SKM-1 treated with dmso at 0.1 percent for 144 hours (cell line): ENCODE results near the gene XPOT.
"Not testable (repeated sequence)": the region's sequence is repeated elsewhere in the genome, so short reads cannot be mapped to it uniquely, and the experiment has no call there.

Experiments used
- DNase-seq: peaks from one replicate; lab custom pipeline; 2025; ENCODE audit not compliant: unreplicated experiment; lab: John Stamatoyannopoulos, UW

XPOT gene

DNA sequence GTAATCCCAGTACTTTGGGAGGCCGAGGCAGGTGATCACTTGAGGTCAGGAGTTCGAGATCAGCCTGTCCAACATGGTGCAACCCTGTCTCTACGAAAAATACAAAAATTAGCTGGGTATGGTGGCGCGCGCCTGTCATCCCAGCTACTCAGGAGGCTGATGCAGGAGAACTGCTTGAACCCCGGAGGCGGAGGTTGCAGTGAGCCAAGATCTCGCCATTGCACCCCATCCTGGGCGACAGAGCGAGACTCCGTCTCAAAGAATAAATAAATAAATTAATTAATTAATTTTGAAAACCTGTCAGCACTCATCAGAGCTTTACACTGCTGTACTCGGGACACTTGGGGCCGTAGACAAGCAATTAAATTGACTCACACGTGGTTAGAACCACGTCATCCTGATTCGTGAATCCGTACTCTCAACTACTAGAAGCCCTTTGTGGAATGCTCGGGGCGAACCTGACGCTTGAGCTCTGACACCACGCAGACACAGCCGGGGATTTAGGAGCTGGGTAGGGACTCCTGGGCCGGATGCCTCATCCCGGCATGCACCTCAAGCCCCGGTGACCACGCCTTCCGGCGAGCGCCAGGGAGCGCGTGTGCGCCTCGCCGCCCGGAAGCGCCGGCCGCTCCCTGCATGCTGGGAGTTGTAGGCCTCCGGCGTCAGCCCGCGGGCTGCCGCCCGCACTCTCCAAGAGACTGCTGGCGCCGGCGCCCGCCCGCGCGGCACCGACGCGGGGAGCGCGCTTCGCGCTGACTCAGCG, at the start of gene XPOT:
TSS of gene XPOT (plus strand) at position 686 of the 763 bp plus-strand sequence. CDS start 5,644 bp downstream, outside the sequence.
- peak; percentile 75 for DNase-seq

DNA sequence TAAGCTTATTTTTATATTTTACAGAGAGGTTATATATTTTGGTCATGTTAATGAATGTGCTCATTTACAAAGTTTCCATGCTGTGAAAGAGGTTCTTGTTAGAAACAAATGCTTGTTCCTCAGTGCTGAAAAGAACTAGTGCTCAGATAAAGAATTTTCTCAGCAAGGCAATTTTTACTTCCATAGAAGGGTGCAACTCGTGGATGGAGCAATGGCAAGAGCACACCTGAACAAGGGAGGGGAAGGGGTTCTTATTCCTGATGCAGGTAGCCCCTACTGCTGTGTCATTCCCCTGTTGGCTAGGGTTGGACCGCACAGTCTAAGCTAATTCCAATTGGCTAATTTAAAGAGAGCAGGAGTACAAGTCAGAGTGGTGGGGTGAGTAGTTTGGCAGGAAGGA, 48.0 kb upstream of the XPOT start:
- not testable (repeated sequence) for DNase-seq

- not testable (repeated sequence) for DNase-seq
These were observed 43.0 kb upstream of the XPOT start for GRCh38 chr12:64361173-64361572.

DNA sequence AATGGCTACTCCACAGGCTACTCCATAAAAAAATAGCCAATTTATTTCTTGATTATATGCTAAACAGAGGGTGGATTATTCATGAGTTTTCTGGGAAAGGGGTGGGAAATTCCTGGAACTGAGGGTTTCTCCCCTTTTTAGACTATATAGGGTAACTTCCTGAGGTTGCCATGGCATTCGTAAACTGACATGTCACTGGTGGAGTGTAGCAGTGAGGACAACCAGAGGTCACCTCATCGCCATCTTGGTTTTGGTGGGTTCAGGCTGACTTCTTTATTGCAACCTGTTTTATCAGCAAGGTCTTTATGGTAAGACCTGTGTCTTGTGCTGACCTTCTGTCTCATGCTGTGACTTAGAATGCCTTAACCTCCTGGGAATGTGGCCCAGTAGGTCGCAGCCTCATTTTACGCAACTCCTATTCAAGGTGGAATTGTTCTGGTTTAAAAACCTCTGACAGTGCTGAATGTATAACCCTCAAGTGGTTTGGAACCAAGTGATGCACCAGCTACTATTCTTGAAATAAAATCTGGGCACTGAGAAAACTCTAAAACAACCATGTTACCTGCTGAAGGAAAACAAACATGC, 41.4 kb upstream of the XPOT start:
- DNase-seq = no peak

DNA sequence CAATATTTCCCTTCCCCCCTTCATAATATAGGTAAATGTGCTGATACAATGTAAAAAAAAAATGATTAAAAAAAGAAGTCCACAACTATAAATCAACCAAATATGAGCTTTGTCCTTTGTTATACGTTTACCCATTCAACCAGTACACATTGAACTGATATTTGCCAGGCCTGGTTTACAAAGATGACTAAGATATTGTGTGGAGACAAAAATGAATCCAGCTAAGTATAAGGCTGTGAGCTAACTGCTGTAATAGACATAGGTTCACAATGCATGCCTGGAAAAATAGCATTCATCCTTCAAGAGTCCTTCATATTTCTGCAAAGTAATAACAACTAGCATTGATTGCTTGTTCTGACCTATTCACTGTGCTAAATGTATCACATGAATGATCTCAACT, 20.5 kb upstream of the XPOT start:
- DNase-seq = no peak

DNA sequence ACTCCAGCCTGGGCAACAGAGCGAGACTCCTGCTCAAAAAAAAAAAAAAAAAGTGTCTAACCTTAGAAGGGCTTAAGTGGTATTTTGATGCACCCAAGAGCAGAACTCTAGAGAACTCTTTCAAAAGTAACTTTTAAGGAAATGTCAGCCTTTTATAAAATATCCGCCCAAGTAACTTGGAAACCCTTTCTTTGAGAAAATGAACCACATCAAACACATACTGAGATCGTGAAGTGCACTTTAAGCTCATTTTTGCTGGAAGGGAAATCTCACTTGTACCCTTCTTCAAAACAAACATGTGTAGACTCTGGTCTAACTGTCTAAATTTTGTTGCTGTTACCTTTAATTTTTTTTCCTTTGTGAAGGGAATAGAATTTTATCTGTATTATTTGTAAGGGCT, 19.2 kb upstream of the XPOT start:
- no peak for DNase-seq

DNA sequence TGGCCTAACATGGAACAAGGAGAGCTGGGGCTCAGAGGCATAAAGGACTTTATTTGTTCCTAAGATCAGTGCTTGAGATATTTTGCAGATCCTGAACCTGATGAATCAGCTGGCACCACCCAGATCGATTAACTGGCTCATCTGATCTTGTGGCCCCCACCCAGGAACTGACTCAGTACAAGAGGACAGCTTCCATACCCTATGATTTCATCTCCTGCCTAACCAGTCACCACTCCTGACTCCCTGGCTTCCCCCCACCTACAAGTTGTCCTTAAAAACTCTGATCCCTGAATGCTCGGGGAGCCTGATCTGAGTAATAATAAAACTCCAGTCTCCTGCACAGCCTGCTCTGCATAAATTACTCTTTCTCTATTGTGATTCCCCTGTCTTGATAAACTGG, 18.7 kb upstream of the XPOT start:
- DNase-seq = no peak

DNA sequence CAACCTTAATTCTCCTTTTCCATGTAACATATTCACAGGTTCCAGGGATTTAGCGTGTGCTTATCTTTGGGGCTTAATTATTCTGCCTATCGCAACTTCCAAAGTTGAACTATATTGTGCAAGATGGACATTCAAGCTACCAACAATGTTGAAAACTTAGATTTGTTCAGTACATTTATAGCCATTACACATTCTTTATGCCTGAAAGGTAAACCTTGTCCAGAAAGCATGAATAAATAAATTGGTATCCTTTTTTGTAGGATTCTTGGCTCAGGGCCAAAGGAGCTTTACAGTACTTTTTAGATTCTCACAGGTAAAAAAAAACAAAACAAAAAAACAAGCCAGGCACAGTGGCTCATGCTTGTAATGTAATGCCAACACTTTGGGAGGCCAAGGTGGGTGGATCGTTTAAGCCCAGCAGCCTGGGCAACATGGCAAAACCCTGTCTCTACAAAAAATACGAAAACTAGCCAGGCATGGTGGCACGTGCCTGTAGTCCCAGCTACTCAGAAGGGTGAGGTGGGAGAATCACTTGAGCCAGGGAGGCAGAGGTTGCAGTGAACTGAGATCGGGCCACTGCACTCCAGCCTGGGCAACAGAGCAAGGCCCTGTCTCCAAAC, 16.9 kb upstream of the XPOT start:
- no peak for DNase-seq

- DNase-seq = no peak
These were observed 15.0 kb upstream of the XPOT start for GRCh38 chr12:64389154-64389553.

DNA sequence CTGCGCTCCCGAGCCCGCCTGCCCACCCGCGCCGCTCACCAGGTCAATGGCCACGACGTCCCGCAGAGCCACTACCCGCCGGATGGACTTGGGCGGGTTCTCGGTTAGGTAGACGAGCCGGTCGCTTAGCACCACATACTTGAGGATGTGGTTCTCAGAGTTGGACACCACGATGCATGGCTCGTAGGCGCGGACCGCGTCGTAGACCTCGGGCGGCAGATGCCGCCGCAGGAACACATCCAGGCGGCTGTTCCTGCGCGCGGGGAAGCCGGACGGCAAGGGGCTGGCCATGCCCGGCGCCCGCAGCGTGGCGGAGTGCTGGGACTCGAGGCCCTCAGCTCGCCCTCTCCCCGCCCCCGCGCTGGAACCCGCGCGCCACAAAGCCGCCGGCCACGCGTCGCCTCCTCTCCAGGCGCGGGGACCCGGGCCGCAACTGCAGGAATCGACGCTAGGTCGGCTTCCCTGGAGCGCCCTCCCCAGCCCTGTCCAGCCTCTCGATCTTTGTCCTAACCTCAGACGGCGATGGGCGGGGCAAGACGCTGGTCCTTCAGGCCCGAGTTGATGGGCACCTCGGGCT, 13.8 kb upstream of the XPOT start, which contains the start of gene C12orf56:
TSS of gene C12orf56 (minus strand) at position 484 of the 577 bp plus-strand sequence. CDS start at position 291, 193 bp downstream.
- no peak for DNase-seq

DNA sequence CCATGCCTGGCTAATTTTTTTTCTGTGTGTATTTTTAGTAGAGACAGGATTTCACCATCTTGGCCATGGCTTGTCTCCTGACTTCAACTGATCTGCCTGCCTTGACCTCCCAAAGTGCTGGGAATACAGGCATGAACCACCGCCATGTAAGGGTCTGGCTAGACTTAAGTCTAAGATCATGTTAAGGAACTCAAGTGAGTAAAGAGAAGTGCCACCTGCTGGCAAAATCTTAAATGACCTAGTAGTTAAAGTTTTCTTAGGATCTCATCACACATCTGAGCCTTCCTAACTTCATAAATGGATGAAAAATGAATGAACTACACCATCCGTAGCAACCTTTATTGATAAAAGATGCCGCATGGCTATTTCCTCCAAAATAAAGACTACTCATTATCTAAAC, 12.0 kb upstream of the XPOT start:
- no peak for DNase-seq

- DNase-seq = no peak
These were observed 8.5 kb upstream of the XPOT start for GRCh38 chr12:64395739-64396138.

- DNase-seq = no peak
These were observed 4.2 kb upstream of the XPOT start for GRCh38 chr12:64400041-64400440.

GRCh38 chr12:64402181-64402580, 2.0 kb upstream of the XPOT start:
- DNase-seq = no peak

DNA sequence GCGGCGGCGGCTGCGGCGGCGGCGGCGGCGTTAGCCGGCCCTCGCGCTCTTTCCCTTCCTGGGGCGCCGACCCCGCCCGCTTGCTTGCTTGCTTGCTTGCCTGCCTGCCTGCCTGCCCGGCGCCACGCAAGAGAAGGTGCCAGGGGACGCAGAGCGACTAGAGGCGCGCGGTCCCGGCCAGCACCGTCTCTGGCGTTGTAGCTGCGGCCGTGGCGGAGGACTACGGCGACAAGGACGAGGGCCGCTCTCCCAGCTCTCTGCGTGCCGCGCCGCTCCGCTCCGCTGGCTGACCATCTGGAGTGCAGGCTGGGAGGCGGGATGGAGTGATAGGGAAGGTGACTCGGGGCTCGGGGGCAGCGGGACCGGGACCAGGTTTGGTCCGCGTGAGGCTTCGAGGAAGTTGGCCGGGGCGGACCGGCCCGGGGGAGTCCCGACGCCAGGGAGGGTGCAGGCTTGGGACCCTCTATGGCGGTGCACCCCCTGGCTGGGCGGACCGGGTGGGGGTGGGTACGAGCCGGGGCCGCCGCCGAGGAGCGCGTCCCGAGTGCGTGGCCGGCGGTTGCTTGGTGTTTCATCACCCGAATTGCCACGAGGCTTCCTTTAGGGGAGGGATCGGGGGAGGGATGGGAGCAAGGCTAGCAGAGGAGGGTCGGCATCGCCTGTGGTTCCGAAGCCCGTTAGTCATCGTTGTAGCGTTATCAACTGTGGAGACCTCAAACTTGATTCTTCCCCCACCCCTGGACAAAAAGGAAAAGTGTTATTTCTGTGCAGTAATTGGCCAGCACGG, 471 bp downstream of the XPOT start:
- DNase-seq = peak; percentile 30

DNA sequence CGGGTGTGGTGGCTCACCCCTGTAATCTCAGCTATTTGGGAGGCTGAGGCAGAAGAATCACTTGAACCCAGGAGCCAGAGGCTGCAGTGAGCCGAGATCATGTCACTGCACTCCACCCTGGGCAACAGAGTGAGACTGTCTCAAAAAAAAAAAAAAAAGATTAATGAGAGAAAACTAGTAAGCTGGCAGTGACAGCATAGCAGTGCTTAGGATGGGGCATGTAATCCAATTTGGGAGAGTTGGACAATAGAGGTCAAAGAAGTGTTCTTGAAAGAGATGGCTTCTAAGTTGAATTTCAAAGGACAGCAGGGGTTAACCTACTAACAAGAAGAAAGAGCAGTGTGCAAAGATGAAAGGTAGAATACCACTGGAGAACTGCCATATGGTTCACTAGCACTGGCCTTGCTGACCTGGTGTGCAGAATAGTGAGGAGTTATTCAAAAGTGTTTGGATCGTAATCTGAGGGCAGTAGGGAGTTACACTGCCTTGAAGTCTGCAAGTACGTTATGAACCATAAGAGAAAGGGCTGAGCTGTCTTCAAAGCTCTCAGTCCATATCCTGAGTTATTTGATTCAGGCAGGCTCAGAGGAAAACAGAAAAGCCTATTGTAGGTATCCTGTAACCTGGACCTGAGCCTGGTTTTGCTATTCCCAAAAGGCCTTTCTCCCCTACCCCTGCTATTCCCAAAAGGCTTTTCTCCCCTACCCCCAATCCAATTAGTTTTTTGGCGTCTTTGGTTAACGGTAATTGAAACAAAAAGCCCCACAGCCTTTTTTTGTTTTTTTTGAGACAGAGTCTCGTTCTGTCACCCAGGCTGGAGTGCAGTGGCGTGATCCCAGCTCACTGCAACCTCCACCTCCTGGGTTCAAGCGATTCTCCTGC, 3.4 kb downstream of the XPOT start:
- no peak for DNase-seq

DNA sequence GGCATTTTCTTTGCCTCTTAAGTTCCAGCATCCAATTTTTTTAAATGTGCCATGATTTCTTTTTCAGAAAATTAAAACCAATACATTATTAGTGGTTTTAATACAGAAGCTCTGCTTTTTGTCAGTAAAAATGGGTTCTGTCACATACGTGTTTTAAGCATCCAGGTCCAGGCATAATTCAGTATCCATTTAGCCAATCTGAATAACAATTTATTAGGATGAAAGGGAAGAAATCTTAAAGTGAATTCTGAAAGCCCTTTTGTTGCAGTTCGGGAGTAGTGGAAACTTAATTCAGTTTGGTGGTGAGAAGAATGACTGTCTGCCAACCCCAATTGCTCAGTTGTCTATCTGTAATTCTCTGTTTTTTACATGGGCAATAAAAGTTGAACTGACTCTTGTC, 7.2 kb downstream of the XPOT start:
- no peak for DNase-seq

DNA sequence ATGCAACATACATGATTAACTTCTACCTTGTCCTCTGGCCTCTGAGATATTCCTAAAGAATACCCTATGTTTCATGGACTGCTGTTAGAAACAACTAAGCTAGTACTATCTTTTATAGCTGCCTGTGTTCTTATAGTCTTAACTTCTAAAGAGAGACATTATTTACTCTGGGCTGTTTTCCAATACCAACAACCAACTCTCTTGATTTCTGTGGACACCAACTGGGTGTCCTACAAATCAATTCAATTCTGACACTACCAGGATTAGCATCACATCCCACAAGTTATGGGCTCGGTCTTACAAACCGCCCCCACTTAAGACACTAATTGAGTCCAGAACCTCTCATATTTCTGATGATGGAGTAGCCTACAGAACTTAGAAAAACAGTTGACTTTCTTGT, 8.3 kb downstream of the XPOT start:
- DNase-seq = no peak

- no peak for DNase-seq
These were observed 9.7 kb downstream of the XPOT start for GRCh38 chr12:64413884-64414283.

DNA sequence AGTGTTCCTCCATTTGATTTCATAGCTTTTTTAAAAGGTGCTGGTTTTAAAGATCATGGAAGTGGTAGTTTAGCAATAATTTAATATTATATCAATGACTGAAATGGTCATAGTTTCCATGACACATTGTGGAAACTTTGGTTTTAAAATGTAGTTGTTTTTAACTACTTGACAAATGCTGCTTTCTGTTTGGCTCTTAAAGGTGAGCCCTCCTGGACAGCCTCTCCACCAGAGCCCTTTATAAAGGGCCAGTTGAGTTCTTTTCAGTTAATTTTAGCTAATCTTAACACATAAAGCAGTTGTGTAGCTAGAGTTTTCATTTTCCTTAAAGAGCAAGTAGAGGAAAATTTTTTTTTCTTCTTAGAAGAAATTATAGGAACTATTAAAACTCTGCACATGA, 14.0 kb downstream of the XPOT start:
- DNase-seq = no peak
